GM19324 (cell line): ENCODE data around the gene ZCCHC17.

Experiments
- ATAC-seq: cut with Tn5 transposase; IDR thresholded peaks from one replicate; pipeline ENCODE4 v1.9.1; 2021; ENCODE audit warnings: mild to moderate bottlenecking, moderate library complexity; ENCODE audit not compliant: unreplicated experiment, low FRiP score

The ZCCHC17 gene

DNA sequence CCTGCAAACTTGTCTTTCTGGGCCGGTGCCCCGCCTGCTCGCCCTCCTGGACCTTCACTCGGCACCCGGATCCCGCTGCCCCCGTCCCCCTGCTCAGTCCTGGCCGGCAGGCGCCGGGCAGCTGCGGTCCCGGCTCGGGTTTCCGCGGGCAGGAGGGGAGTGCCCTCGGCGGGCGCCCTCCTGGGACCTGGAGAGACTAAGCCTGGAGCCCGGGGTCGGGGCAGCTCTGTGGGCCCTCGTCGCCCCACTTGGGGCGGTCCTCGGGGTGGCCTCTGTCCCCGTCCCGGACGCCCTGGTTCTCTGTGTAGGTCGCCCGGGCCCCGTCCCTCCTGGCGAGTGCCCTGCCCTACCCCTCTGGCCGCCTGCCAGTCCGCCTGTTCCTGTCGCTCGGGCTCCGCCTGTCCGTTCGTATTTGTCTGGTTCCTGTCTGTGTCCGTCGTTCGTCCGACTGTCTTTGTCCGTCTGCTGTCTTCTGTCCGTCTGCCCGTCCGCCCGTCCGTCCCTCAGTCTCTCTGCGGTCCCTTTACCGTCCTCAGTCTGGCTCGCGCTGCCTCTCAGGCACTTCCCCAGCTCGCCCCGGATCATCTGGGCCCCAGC lies 116.7 kb downstream of the ZCCHC17 start:
- ATAC-seq: no peak
